Hepatic stellate cell (primary cell): ENCODE results near the gene MRI1.

ENCODE experiments used
- DNase-seq: peaks from one replicate; pipeline ENCODE4 v3.0.0; 2011; ENCODE audit warnings: low spot score

Gene MRI1

DNA sequence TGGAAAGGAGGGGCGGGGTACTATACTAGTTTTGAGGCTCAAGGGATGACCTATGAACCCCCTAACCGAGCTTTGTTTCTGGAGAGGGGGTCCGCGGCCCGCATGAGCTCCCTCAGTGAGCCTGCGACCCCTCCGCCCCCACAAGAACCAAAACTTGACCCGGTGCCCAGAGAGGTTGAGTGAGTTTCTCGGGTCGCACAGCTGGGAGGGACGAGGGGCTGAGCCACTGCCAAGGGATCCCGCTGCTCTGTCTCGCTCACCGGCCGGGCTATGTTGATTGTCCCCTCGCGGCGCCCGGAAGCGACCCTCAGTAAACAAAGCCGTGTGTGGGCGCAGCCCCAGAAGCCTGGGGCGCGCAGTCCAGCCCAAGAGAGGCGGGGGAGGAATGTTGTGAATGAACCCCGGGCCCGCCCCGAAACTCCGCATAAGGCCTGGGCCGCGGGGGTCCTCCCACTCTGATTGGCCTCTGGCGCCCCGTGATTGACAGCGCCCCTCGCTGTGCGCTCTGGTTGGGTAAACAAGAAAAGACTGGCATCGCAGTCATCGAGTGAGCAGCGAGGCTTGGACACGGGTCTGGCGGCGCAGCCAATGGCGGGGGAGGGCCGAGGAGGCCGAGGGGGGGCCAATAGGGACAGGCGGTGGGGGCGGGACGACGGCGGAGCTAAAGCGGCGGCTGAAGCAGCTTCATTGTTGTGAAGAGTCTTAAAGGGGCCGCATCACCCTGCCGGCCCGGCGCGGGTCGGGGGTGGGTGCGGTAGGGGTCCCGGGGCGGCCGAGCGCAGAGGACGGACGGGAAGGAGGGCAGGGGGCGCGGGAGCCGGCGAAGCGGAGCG lies 30.7 kb downstream of the MRI1 start, which contains the start of gene ZSWIM4:
Gene ZSWIM4, plus strand, starts transcription at position 687 of the 833 bp plus-strand sequence. CDS start 206 bp downstream, outside the sequence.
- DNase-seq: peak; percentile 100

DNA sequence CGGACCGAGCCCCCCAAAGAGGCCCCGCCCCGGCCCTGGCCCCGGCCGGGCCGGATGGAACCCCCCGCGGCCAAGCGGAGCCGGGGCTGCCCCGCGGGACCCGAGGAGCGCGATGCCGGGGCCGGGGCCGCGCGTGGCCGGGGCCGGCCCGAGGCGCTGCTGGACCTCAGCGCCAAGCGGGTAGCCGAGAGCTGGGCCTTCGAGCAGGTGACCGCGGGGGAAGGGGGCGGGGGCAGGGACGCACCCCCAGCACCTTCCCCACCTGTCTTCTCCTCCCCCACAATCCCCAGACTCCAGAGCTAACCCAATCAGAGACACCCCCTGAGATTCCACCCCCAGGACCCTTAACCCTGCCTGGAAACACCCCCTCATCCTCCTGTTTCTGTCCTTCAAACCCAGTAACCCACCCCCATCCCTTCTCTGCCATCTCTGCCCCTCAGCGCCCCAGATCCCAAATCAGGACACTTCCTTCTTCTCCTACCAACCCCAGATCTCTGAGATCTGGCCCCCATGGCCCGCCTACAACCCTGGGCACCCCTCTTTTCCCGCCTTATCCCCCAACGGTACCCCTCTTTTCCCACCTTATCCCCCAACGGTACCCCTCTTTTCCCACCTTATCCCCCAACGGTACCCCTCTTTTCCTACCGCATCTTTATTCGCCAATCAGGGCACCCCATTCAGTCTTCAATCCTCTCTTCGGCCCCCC lies 31.4 kb downstream of the MRI1 start:
- DNase-seq: no peak

DNA sequence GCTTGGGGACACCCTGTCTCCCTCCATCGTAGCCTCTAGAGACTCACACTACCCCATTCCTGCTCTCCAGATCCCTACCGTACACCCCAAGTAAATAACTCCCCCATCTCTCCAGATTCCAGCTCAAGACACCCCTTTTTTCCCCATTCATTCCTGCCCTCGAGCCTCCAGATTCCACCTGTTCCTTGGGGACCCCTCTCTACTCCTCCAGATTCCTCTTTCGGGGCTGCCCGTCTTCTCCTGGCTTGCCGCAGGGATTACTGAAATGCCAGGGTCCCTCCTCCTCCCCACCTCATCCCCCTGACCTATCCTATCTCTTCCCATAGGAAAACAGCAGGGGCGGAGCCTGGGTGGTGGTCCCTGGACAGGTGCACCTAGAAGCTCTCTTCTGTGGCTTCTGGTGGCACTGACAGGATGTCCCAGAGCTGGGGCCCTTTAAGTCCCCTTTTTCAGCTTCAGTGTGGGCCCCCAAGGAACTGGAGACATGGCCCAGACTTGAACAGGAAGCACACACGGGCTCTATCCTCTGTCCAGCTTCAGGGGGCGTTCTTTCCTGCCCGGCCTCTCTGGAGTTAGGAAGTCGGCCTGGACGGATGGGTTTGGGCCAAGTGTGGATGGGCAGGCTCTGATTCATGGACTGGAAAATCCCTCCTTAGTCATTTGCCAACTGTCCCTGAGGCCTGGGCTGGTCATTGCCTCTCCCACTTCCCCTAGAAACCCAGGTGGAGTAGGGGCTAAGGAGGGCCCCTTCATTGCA lies 32.2 kb downstream of the MRI1 start:
- peak; percentile 95 for DNase-seq

DNA sequence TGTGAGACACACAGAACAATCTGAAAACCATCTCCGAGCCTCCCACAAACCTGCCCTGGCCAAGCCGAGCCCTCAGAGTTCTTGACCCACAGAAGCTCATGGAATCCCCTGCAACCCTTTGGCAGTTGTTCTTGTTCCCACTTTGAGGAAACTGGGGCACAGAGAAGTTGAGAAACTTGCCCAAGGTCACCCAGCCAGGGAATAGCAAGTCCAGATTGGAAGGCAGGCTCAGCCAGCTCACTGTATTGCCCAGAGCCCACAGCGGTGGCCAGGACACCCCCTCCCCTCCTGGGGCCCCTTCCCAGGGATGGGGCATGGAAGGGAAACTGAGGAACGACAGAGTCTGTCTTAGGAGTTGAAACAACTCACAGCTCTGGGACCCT lies 32.7 kb downstream of the MRI1 start:
- no peak for DNase-seq

DNA sequence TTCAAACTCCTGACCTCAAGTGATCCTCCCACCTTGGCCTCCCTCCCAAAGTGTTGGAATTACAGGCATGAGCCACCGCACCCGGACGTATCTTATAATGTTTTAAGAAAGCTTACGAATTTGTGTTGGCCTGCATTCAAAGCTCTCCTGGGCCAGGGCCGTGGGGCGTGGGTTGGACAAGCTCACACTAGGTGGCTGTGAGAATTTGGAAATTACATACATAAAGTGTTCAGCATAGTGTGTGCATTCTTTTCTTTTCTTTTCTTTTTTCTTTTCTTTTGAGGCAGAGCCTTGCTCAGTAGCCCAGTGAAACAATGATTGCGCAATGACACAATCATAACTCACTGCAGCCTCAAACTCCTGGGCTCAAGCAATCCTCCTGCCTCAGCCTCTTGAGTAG lies 33.5 kb downstream of the MRI1 start:
- DNase-seq: no peak

DNA sequence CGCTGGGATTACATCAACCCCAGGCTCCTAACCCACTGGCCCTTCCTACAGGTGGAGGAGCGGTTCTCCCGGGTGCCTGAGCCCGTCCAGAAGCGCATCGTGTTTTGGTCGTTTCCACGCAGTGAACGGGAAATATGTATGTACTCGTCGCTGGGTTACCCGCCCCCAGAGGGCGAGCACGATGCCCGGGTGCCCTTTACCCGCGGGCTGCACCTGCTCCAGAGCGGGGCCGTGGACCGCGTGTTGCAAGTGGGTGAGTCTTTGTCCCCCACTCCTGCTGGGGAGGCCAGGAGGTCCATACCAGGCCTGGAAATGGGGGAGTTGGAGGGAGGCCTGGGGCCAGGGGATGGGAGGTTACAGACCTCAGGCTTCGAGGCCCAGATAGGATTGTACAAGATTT lies 35.3 kb downstream of the MRI1 start:
- DNase-seq: no peak

DNA sequence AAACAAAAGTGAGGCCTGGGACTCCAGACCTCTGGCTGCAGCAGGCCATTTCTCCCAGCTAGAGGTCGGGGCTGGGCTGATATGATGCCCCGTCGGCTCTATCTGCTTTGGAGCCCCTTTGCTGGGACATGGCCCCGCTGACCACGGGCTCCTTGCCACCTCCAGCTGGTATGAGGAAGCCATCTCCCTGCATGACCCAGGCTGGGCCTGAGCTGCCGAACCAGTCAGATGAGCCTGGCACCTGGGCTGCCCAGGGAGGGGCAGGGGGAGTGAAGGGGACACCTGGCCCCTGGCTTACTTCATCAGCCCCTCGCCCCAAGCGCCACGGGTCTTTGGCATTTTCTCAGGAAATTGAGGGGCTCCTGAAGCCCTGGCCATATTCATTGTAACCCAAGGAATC lies 38.7 kb downstream of the MRI1 start:
- no peak for DNase-seq

DNA sequence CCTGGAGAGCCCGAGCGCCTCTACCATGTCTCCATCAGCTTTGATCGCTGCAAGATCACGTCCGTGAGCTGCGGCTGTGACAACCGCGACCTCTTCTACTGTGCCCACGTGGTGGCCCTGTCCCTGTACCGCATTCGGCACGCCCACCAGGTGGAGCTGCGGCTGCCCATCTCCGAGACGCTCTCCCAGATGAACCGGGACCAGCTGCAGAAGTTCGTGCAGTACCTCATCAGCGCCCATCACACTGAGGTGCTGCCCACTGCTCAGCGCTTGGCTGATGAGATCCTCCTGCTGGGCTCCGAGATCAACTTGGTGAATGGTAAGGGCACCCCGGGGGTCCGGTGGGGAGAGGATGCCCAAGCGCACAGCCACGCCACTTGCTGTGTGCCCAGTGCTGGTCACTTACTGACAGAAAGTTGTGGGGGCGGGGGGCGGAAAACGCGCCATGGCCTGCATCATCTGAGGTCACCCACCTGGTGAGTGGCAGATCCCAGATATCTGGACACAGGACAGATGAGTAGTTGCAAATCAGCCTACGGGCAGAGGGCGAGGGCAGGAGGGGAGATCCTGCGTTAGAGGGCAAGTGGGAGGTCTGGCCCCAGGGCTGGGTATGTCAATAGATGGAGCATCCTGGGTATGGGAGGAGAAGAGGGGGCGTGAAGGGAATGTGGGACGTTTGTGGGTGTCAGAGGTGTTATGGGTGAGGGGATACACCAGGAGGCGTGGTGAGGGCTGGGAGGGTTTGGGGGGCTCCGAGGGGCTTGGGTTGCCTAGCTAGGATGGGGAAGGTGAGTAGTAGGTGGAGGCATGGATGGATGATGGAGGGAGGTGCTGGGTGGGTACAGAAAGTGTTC lies 40.7 kb downstream of the MRI1 start:
- DNase-seq: no peak

DNA sequence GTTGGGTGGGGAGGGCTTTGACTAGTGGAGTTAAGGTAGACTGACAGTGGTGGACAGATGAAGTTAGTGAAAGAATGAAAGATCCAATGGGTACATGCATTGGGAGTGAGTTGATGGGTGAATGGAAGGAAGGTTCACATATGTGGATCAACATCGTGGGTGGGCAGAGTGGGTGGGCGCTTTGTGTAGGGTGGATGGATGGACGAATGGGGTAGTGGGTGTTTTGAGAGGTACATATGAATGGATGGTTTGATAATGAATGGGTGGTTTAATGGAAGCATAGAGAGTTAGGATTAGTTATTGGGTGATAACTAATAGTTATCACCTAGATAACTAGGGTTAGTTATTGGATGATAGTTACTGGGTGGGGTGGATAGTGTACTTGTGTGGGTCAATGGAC lies 42.4 kb downstream of the MRI1 start:
- no peak for DNase-seq

DNA sequence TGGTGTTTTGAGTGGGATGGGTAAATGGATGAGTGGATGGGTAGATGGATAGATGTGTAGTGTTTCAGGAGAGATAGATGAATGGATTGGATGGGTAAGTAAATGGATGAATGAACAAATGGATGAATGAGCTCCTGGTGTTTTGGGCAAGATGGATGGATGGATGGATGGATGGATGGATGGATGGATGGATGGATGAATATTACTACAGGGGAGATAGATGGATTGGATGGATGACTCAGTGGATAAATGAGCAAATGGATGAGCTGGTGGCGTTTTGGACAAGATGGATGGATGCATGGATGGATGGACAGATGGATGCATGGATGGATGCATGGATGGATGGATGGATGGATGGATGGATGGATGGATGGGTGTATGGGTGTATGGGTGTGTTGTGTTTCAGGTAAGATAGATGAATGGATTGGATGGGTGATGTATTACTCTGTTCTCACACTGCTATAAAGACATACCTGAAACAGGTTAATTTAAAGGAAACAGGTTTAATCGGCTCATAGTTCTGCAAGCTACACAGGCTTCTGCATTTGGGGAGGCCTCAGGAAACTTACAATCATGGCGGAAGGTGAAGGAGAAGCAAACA lies 43.2 kb downstream of the MRI1 start:
- no peak for DNase-seq

DNA sequence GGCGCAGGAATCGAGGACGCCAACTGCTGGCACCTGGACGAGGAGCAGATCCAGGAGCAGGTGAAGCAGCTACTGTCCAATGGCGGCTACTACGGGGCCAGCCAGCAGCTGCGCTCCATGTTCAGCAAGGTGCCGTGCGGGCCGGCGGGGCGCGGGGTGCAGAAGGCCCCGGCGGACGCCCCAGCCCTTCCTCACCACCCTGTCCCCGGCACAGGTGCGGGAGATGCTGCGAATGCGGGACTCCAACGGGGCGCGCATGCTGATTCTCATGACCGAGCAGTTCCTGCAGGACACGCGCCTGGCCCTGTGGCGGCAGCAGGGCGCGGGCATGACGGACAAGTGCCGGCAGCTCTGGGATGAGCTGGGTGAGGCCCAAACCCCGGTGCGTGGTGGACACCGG lies 44.5 kb downstream of the MRI1 start:
- no peak for DNase-seq

DNA sequence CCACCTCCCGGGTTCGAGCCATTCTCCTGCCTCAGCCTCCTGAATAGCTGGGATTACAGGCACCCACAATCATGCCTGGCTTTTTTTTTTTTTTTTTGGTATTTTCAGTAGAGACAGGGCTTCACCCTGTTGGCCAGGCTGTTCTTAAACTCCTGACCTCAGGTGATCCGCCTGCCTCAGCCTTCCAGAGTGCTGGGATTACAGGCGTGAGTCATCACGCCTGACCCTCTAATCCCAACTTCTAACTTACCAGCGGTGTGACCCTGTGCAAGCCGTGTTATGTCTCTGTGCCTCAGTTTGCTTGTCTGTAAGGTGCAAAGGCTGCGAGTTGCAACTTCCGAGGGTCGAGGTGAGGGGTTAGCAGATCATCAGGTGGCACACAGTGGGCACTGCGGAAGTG lies 48.2 kb downstream of the MRI1 start:
- DNase-seq: no peak

DNA sequence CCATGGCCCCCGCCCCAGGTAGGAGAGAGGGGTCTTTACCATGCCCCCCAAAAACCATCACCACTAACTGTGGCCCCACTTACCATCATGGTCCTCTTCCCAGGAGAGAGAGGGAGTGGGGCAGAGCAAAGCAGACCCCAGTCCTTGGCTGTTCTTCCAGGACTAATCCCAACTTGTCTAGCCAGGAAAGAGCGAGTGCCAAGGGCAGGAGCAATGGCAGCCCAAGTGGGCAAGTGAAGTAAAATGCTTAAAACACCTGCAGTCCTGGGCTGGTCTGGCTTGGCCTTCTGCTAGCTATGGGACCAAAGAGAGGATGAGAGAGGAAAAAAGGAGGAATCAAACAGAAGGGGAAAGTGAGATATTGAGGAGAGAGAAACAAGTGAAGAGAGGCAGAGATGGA lies 48.8 kb downstream of the MRI1 start:
- DNase-seq: no peak

DNA sequence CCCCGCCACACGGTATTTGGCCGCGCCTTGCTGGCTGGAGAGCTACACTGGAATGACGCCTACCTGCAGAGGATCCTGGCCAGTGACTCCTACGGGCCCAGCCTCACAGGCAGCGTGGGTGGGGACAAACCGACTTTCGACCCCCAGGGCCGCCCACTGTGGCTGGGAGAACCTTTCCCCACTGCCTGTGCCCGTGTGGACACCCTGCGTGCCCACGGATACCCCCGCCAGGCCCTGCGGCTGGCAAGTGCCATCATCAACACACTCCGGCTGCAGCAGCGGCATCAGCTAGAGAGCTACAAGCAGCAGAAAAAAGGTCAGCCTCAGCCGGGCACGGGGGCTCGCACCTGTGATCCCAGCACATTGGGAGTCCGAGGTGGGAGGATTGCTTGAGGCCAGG lies 50.2 kb downstream of the MRI1 start:
- DNase-seq: no peak

DNA sequence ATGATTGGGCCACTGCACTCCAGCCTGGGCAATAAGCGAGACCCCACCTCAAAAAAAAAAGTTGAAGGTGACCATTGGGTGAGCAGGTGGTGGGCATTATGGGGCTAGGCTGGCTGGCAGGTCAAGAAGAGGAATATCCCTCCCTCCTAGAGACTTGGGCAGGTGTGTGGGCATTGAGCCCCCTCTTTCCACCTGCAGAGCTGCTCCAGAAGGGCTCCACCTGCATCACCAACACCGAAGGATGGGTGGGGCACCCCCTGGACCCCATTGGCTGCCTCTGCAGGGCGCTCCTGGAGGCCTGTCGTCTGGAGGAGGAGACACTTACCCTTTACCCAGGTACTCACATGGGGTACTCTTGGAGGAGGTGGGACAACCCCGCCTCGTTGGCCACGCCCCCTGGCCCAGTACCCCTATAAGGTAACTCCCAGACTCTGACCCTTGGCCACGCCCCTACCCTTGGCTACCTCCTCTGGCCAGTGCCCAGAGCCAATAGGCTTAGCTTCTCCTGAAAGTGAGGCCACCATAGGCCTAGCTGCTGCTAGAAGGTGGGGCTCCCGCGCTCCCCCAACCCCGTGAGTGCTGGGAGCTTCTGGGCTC lies 52.8 kb downstream of the MRI1 start:
- DNase-seq: no peak

DNA sequence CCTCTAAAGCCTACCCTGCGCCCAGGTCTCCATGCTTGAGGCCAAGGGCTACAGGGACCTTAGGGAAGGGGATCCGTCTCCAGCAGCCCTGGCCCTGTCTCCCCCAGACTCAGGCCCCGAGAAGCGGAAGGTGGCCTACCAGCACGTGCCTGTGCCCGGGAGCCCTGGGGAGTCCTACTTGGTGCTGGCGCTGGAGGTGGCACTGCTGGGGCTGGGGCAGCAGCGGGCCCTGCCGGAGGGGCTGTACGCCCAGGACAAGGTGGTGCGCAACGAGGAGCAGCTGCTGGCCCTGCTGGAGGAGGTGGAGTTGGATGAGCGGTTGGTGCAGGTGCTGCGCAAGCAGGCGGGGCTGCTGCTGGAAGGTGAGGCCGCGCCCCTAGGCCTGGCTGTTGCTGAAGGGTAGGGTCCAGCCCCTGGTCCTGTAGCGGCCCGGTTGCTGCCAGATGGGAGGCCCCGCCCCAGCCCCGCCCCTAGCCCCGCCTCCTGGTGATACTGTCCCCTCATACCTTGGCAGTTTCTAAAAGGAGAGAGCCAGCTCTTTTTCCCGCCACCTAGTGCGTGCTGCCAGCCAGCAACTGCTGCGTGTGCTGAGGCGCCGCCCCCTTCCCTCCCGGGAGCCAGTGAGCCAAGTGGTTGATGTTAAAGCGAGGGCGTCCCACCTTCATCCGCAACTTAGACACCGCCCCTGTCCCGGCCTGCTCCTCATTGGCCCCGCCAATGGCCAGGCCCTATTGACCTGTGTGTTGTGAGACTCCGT lies 53.5 kb downstream of the MRI1 start:
- DNase-seq: no peak

DNA sequence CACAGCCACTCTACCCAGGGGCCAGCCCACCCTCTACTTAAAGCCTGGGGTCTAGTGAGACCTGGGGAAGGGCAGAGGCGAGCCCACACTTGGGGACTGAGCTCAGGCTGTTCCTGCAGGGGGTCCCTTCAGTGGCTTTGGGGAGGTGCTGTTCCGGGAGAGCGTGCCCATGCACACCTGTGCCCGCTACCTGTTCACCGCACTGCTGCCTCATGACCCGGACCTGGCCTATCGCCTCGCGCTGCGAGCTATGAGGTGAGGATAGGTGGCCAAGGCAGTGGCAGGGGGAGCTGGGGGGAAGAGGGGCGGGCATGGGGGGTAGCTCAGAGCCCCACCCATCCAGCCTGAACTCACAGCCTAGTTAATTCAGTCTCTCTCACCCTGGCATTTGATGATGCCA lies 54.9 kb downstream of the MRI1 start:
- no peak for DNase-seq

DNA sequence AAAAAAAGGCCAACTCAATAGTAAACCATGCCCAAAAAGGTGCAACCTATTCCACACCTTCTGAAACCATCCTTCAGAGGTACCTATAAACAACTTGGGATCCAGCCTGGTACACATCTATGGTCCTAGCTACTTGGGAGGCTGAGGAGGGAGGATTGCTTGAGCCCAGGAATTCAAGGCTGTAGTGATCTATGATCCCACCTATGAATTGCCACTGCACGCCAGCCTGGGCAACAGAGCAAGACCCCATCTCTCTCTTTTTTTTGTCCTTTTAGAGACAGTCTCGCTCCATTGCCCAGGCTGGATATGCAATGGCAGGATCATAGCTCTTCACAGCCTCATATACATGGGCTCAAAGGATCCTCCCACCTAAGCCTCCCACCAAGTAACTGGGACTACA lies 57.0 kb downstream of the MRI1 start:
- DNase-seq: no peak

DNA sequence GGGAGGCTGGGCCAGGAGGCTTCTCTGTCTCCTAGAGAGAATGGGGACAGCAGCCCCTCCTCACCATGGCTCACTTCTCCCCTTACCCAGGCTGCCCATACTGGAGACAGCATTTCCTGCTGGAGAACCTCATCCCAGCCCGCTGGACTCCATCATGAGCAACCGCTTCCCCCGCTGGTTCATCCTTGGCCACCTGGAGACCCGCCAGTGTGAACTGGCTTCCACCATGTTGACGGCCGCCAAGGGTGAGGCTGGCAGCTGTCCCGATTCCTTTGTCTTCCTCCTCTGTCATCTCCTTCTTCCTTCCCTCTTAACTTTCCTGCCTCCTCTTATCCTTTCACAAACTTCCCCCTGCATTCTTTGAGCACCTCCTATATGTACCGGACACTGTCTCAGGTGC lies 58.9 kb downstream of the MRI1 start:
- DNase-seq: no peak
